GM12892 (cell line): Measurements from ENCODE around the gene NASP.

Source experiments
- DNase-seq: peaks from one replicate; pipeline ENCODE4 v3.0.0; 2011; ENCODE audit not compliant: insufficient read length
- FAIRE-seq: peaks from 2 replicates; lab custom pipeline; 2011; peaks lifted over from hg19 to GRCh38; lab: Jason Lieb, UNC
- POLR2A ChIP-seq: IDR thresholded peaks from 2 replicates; pipeline ENCODE4 v1.6.1; 2011; ENCODE audit warnings: low read depth, low read length, control low read depth
- POLR2AphosphoS5 ChIP-seq: IDR thresholded peaks from 2 replicates; pipeline ENCODE4 v1.6.1; 2011; ENCODE audit warnings: low read depth, low read length, control low read depth
- TAF1 ChIP-seq: IDR thresholded peaks from 2 replicates; pipeline ENCODE4 v1.6.1; 2011; ENCODE audit warnings: low read depth, mild to moderate bottlenecking, control low read depth, low read length, borderline replicate concordance

Gene NASP

GRCh38 chr1:45622524-45623394 lies 38.9 kb downstream of the NASP start:
- FAIRE-seq (no peak), DNase-seq (no peak)
- TF ChIP-seq POLR2AphosphoS5: no peak
- no peak for TF ChIP-seq POLR2A
- no peak for TF ChIP-seq TAF1

- no peak for FAIRE-seq
- no peak for DNase-seq
- no peak for TF ChIP-seq TAF1
Measured at GRCh38 chr1:45623972-45624371, 40.1 kb downstream of the NASP start, which contains the start of gene CCDC17. Gene CCDC17 (minus strand): TSS chr1:45624054. CDS start chr1:45623909, 145 bp downstream.

DNA sequence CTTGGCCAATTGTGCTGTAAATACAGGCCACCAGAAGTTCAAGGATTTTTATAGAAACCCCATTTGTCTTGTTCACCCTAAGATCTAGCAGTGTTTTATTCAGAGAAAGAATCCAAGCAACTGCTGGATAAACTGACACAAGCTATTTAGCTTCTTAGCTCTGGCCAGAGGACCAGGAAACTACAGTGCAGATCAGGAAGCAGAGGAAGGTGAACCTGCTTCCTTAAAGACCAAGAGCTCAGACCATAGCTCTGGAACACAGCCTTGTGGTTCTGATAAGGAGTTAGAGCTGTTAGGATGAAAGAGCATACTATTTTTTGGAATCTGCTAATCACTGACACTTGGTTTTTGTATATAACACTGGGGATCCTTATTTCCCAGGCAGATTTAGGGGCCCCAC lies 45.2 kb downstream of the NASP start:
- FAIRE-seq (no peak), DNase-seq (no peak)
- no peak for TF ChIP-seq POLR2A
- TF ChIP-seq POLR2AphosphoS5: no peak
- TF ChIP-seq TAF1: no peak

DNA sequence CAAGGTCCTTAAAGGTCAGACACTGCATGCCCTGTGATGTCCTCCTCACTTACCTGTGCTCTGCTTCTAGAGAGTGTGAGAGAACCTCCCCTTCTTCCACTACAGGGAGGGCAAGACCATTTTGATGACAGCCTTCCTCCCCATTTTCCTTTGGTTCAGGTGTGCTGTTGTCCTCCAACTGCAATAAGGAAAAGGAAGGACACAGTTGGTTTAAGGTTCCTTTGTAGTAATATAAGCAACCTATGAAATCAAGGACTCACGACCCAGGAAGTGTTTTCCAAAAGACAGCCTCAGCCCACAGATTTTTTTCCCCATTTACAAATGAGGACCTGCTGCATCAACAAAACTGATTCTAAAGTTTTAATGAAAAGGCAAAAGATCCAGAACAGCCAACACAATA lies 46.6 kb downstream of the NASP start:
- DNase-seq (no peak), FAIRE-seq (no peak)
- no peak for TF ChIP-seq POLR2A
- no peak for TF ChIP-seq TAF1
- no peak for TF ChIP-seq POLR2AphosphoS5

DNA sequence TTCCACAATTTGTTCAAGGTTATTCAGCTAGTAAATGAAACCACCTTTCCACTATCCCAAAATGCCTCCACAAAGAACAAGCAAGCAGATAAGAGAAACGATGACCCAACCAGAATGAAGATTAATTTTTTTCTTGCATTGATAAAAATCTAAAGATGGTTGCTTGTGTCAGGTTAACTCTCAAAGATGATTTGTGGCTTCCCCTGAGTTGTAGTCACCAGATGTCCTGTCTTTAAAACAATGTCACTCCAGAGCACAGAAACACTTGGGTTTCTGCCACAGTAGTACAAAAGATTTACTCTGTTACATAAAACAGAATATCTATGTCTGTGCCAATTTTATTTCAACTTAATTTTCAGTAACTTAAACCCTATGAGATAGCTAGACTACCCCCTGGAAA lies 51.4 kb downstream of the NASP start:
- FAIRE-seq: no peak
- no peak for DNase-seq
- no peak for TF ChIP-seq POLR2A
- TF ChIP-seq TAF1: no peak
- TF ChIP-seq POLR2AphosphoS5: no peak

GRCh38 chr1:45640293-45640692 lies 56.5 kb downstream of the NASP start:
- no peak for TF ChIP-seq POLR2A
- no peak for TF ChIP-seq TAF1
- no peak for TF ChIP-seq POLR2AphosphoS5
- DNase-seq (no peak), FAIRE-seq (no peak)

DNA sequence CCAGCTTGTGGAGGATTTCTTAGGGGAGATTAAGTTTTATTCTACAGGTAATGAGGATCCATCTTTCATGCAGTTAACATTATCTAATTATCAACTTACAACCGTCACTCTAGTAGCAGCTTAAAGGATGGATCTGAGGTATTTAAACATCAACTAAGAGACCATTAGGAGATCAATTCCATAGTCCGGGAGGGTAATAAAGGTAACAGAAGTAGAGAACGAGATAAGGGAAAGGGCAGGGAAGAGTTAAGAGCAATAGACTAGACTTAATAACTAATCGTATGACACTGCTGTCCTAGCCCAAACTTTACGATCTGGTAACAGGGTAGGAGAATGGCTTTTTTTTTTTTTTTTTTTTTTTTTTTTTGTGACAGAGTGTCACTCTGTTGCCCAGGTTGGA lies 59.5 kb downstream of the NASP start:
- FAIRE-seq (no peak), DNase-seq (no peak)
- TF ChIP-seq POLR2A (no peak), POLR2AphosphoS5 (no peak), TAF1 (no peak)

DNA sequence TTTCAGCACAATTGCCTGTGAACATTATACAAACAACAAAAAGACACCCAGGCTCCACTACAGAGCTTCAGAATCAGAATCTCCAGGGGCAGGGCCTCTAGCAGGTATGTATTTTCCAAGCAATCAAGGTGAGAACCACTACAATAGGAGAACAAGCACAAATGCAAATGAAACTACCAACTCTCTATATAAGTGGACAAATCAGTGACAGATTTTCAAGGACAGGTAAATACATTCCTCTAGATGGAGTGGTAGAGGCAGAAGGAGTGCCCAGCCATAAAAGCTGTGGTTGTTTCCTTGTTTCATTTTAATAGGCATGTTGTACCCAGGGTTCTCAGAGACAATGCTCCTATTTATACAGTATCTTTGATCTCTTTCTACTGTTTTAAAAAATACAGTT lies 60.1 kb downstream of the NASP start:
- FAIRE-seq: no peak
- no peak for TF ChIP-seq POLR2AphosphoS5
- no peak for DNase-seq

- TF ChIP-seq POLR2A (no peak), POLR2AphosphoS5 (no peak), TAF1 (no peak)
- FAIRE-seq (no peak), DNase-seq (no peak)
Measured at GRCh38 chr1:45644661-45645060, 60.8 kb downstream of the NASP start.

DNA sequence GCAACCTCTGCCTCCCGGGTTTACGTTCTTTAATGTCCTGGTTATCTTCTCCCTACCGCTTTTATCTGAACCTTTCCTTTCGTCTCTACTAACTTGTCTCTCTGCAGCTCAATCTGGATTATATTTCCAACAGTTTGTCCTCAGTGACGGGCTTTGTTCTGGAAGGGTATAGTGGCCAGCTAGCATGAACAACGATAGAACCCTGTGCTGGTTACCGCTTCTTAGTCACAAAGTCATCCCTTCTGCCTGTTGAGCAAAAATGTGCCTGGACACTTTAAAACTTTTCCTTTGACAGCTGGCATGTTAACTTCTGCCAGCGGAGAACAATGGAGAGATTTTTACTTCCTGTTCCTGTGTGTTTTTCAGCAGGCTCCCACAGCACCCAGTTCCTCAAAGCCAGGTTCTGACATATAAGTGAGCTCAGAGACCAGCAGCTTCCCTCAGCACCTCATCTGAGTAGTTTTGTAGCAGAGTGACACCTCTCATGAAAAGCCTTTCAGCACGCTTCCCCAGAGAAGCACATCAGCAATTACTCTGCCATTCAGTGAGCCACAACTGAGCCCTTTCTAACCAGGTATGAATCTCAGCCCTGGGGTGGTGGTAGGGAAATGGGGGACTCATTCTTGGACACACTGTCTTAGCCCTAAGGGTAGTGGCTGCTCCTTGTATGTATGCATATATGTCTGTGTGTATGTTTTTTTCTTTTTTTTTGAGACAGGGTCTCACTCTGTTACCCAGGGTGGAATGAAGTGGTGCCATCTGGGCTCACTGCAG lies 63.6 kb downstream of the NASP start:
- TF ChIP-seq POLR2AphosphoS5 (no peak), POLR2A (no peak), TAF1 (no peak)
- FAIRE-seq (no peak), DNase-seq (no peak)

GRCh38 chr1:45654540-45655280 lies 70.9 kb downstream of the NASP start:
- DNase-seq: no peak
- TF ChIP-seq TAF1: no peak
- no peak for TF ChIP-seq POLR2AphosphoS5
- no peak for FAIRE-seq
